Measurements from ENCODE around the gene BCAS3.

- TF ChIP-seq PPARA (CRISPR knock-in tag; IDR thresholded peaks at IDR 0.05; ENCODE audit: borderline replicate concordance) = no peak
- TF ChIP-seq ARNTL (CRISPR knock-in tag; IDR thresholded peaks at IDR 0.05; ENCODE audit: borderline replicate concordance, low read depth) = no peak
These were observed 95.9 kb downstream of the BCAS3 start for GRCh38 chr17:60773552-60773951.
